CD4-positive, alpha-beta T cell treated with Interleukin-2 at 100 ng/mL for 4 hours (primary cell): ENCODE data around the gene BFSP2.
"Not testable (repeated sequence)": the region's sequence is repeated elsewhere in the genome, so short reads cannot be mapped to it uniquely, and the experiment has no call there.

Source experiments
- DNase-seq: peaks from one replicate; pipeline ENCODE4 v3.0.0-alpha.2; 2020; ENCODE audit warnings: low spot score

Gene BFSP2

GRCh38 chr3:133457465-133458067, 57.7 kb downstream of the BFSP2 start:
- DNase-seq: no peak

GRCh38 chr3:133459400-133459799, 59.5 kb downstream of the BFSP2 start:
- no peak for DNase-seq

GRCh38 chr3:133460809-133461208, 61.0 kb downstream of the BFSP2 start:
- no peak for DNase-seq

- DNase-seq: no peak
These were observed 61.4 kb downstream of the BFSP2 start for GRCh38 chr3:133461291-133461690.

- DNase-seq: no peak
These were observed 63.5 kb downstream of the BFSP2 start for GRCh38 chr3:133463347-133463860.

GRCh38 chr3:133464573-133464972, 64.7 kb downstream of the BFSP2 start:
- DNase-seq: no peak

GRCh38 chr3:133466531-133467386, 66.9 kb downstream of the BFSP2 start:
- DNase-seq: no peak

GRCh38 chr3:133467780-133468179, 67.9 kb downstream of the BFSP2 start:
- no peak for DNase-seq

GRCh38 chr3:133468251-133468721, 68.4 kb downstream of the BFSP2 start:
- DNase-seq: no peak

GRCh38 chr3:133469140-133469731, 69.4 kb downstream of the BFSP2 start:
- no peak for DNase-seq

- no peak for DNase-seq
These were observed 72.4 kb downstream of the BFSP2 start for GRCh38 chr3:133472242-133472641.

- DNase-seq: no peak
These were observed 73.0 kb downstream of the BFSP2 start for GRCh38 chr3:133472889-133473288.

- not testable (repeated sequence) for DNase-seq
These were observed 73.8 kb downstream of the BFSP2 start for GRCh38 chr3:133473472-133474191.

GRCh38 chr3:133474251-133474801, 74.5 kb downstream of the BFSP2 start:
- DNase-seq: no peak

- DNase-seq: no peak
These were observed 75.0 kb downstream of the BFSP2 start for GRCh38 chr3:133474817-133475216.

GRCh38 chr3:133475245-133476010, 75.6 kb downstream of the BFSP2 start:
- DNase-seq: no peak

- no peak for DNase-seq
These were observed 77.1 kb downstream of the BFSP2 start for GRCh38 chr3:133476971-133477375.

- DNase-seq: no peak
These were observed 77.6 kb downstream of the BFSP2 start for GRCh38 chr3:133477487-133477886.

- no peak for DNase-seq
These were observed 78.8 kb downstream of the BFSP2 start for GRCh38 chr3:133478624-133479023.

GRCh38 chr3:133479401-133479800, 79.5 kb downstream of the BFSP2 start:
- no peak for DNase-seq
